Neutrophil (primary cell): Measurements from ENCODE around the gene H2BK1.

ENCODE experiments used
- H3K27ac ChIP-seq: fragments of 200-600 bp; sonication (generic); 2 replicates; pipeline ENCODE4 v1.5.1; 2016; ENCODE audit warnings: mild to moderate bottlenecking, moderate library complexity
- H3K27me3 ChIP-seq: fragments of 200-600 bp; sonication (generic); 2 replicates; pipeline ENCODE4 v1.6.0; 2016; ENCODE audit warnings: mild to moderate bottlenecking
- H3K36me3 ChIP-seq: fragments of 200-600 bp; sonication (generic); 2 replicates; pipeline ENCODE4 v1.5.1; 2017
- H3K4me1 ChIP-seq, 2 experiments: fragments of 200-600 bp in 1 of 2; sonication (generic) in 1 of 2; 1 replicate in 1 of 2; 2 replicates in 1 of 2; pipeline versions ENCODE4 v1.5.1 to v1.6.1; 2013 to 2016; ENCODE audit warnings: low read depth in 1 of 2, low read length in 1 of 2, mild to moderate bottlenecking in 1 of 2, moderate library complexity in 1 of 2; ENCODE audit not compliant: control insufficient read depth in 1 of 2, insufficient read depth in 1 of 2
- H3K4me3 ChIP-seq, 2 experiments: fragments of 200-600 bp in 1 of 2; sonication (generic) in 1 of 2; 1 replicate in 1 of 2; 2 replicates in 1 of 2; pipeline ENCODE4 v1.5.1; 2013 to 2016; ENCODE audit warnings: low read depth in 1 of 2, low read length in 1 of 2, mild to moderate bottlenecking in 1 of 2, moderate library complexity in 1 of 2
- H3K9me3 ChIP-seq: fragments of 200-600 bp; sonication (generic); 2 replicates; pipeline ENCODE4 v1.5.1; 2016
- CTCF ChIP-seq: fragments of 200-600 bp; sonication (generic); IDR thresholded peaks from 2 replicates; pipeline ENCODE4 v1.5.1; 2016; ENCODE audit warnings: antibody characterized with exemption

The H2BK1 gene

GRCh38 chr7:151210087-151210854 is at the start of gene H2BK1:
Gene H2BK1 (minus strand): TSS chr7:151210488. CDS start chr7:151210318, 170 bp downstream.
- Histone ChIP-seq H3K4me3 (no peak within 1 kb of the TSS), H3K4me1 (no peaks in the 10 kb centered on the region), H3K9me3 (no peaks in the 10 kb centered on the region), H3K36me3 (peaks cover 28% of the 10 kb centered on the region), H3K27me3 (peaks cover 40% of the 10 kb centered on the region), H3K27ac (no peak within 1 kb of the TSS)
- no peak for TF ChIP-seq CTCF

DNA sequence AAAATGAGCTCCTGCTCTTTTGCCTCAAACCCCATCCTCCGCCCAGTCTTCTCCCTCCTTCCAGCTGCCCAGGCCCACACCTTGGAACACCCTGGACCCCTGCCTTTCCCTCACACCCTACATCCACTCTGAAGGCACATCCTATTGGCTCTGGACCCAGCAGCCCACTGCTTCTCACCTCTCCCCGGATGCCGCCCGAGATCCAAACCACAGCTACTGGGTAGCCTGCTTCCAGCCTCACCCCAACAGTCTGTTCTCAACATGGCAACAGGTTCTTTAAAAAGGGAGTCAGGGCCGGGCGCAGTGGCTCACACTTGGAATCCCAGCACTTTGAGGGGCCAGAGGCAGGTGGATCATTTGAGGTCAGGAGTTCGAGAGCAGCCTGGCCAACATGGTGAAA is 47.7 kb upstream of the H2BK1 start:
- no peak for TF ChIP-seq CTCF
- Histone ChIP-seq H3K4me3 (no peak overlapping the region), H3K9me3 (no peaks in the 10 kb centered on the region), H3K36me3 (no peaks in the 10 kb centered on the region), H3K4me1 (no peaks in the 10 kb centered on the region), H3K27ac (no peak overlapping the region), H3K27me3 (peaks cover 25% of the 10 kb centered on the region)

GRCh38 chr7:151256410-151257045 is 46.2 kb upstream of the H2BK1 start:
- Histone ChIP-seq H3K27ac (no peak overlapping the region), H3K4me3 (no peak overlapping the region), H3K36me3 (no peaks in the 10 kb centered on the region), H3K9me3 (no peaks in the 10 kb centered on the region), H3K4me1 (peaks cover 4 to 5% of the 10 kb centered on the region in 2 experiments), H3K27me3 (peaks cover 40% of the 10 kb centered on the region)
- TF ChIP-seq CTCF, result no peak

- Histone ChIP-seq H3K27me3 (peaks cover 51% of the 10 kb centered on the region), H3K4me1 (peaks cover 5 to 7% of the 10 kb centered on the region in 2 experiments), H3K36me3 (no peaks in the 10 kb centered on the region), H3K27ac (no peak overlapping the region), H3K9me3 (no peaks in the 10 kb centered on the region), H3K4me3 (no peak overlapping the region)
- TF ChIP-seq CTCF, result no peak
Observed at GRCh38 chr7:151255390-151255789, 45.1 kb upstream of the H2BK1 start.

DNA sequence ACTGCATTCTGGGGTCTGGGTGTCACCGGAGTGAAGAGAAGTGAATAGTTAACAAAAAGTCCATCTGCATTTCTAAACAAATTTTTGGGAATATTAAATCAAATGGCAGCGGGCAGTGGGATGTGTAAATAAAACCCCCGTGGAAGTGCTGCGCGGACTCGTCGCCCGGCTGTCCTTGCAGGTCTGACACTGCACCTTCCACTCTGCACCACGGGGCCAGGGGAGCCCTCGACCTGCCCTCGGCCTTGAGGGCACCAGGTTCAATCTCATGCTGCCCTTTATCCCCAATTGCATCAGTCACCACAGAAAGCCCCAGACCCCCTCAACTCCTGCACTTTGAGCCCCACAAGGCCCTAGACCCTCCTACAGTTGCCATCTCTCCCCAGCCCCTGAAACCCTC is 44.6 kb upstream of the H2BK1 start:
- H3K36me3 ChIP-seq, result no peaks in the 10 kb centered on the region
- TF ChIP-seq CTCF, result no peak
- H3K4me3 ChIP-seq, result no peak overlapping the region

More for the DNA sequence above, 44.6 kb upstream of the H2BK1 start:
- H3K27ac ChIP-seq, result no peak overlapping the region
- H3K27me3 ChIP-seq, result peaks cover 57% of the 10 kb centered on the region
- no peaks in the 10 kb centered on the region for H3K9me3 ChIP-seq
- H3K4me1 ChIP-seq, result peaks cover 5 to 7% of the 10 kb centered on the region in 2 experiments
